Ishikawa (cell line): ENCODE data around the gene FOXJ2.

Experiments used
- CEBPB ChIP-seq: IDR thresholded peaks from 2 replicates; pipeline ENCODE4 v1.6.1; 2012
- CREB1 ChIP-seq: IDR thresholded peaks from 2 replicates; pipeline ENCODE4 v1.6.1; 2012; ENCODE audit warnings: low read depth
- EGR1 ChIP-seq: IDR thresholded peaks from 2 replicates; pipeline ENCODE4 v1.6.1; 2012
- EP300 ChIP-seq: IDR thresholded peaks from 2 replicates; pipeline ENCODE4 v1.6.1; 2012; ENCODE audit warnings: borderline replicate concordance
- FOXM1 ChIP-seq: IDR thresholded peaks from 2 replicates; pipeline ENCODE4 v1.6.1; 2012; ENCODE audit warnings: low read depth, borderline replicate concordance
- NFIC ChIP-seq: IDR thresholded peaks from 2 replicates; pipeline ENCODE4 v1.6.1; 2012
- RAD21 ChIP-seq: IDR thresholded peaks from 2 replicates; pipeline ENCODE4 v1.6.1; 2012; ENCODE audit warnings: low read depth
- TAF1 ChIP-seq: IDR thresholded peaks from 2 replicates; pipeline ENCODE4 v1.6.1; 2012; ENCODE audit warnings: low read depth, mild to moderate bottlenecking
- TCF12 ChIP-seq: IDR thresholded peaks from 2 replicates; pipeline ENCODE4 v1.6.1; 2012; ENCODE audit warnings: low read depth
- TEAD4 ChIP-seq: IDR thresholded peaks from 2 replicates; pipeline ENCODE4 v1.6.1; 2012
- YY1 ChIP-seq: IDR thresholded peaks from 2 replicates; pipeline ENCODE4 v1.6.1; 2012; ENCODE audit warnings: low read depth
- ZBTB7A ChIP-seq: IDR thresholded peaks from 2 replicates; pipeline ENCODE4 v1.6.1; 2012; ENCODE audit warnings: low read depth
- TF ChIP-seq, protein P1 (sequence below): IDR thresholded peaks from 2 replicates; pipeline ENCODE4 v1.6.1; 2012
- TF ChIP-seq, protein P2 (sequence below): IDR thresholded peaks from 2 replicates; pipeline ENCODE4 v1.6.1; 2012
- TF ChIP-seq, protein P3 (sequence below): IDR thresholded peaks from 2 replicates; pipeline ENCODE4 v1.6.1; 2012; ENCODE audit warnings: low read depth, mild to moderate bottlenecking

The FOXJ2 gene

DNA sequence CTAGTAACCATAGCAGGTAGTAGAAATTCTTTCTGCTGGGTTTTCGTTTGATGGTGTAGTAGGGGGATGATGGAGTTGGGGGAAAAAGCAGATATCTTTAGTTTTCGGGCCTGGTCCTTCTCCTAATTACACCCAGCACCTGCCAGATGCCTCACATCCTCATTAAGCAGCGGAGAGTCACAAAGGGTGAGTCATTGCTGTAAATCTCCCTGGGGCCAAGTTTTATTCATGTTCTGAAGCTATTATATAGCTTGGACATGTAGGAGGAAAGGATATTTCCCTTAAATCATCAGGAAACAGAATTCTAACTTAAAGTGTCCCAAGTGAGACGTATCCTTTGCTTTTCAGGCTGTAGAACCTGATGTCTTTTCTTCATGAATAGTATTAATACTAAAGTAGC lies 44.7 kb downstream of the FOXJ2 start:
- TF ChIP-seq YY1 (no peak), TAF1 (no peak), FOXM1 (no peak), RAD21 (no peak), TCF12 (no peak), CEBPB (no peak), NFIC (no peak), ZBTB7A (no peak)
- TF ChIP-seq, protein P1, sequence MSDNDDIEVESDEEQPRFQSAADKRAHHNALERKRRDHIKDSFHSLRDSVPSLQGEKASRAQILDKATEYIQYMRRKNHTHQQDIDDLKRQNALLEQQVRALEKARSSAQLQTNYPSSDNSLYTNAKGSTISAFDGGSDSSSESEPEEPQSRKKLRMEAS: no peak
- TF ChIP-seq, protein P2, sequence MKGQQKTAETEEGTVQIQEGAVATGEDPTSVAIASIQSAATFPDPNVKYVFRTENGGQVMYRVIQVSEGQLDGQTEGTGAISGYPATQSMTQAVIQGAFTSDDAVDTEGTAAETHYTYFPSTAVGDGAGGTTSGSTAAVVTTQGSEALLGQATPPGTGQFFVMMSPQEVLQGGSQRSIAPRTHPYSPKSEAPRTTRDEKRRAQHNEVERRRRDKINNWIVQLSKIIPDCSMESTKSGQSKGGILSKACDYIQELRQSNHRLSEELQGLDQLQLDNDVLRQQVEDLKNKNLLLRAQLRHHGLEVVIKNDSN: no peak
- TF ChIP-seq, protein P3, sequence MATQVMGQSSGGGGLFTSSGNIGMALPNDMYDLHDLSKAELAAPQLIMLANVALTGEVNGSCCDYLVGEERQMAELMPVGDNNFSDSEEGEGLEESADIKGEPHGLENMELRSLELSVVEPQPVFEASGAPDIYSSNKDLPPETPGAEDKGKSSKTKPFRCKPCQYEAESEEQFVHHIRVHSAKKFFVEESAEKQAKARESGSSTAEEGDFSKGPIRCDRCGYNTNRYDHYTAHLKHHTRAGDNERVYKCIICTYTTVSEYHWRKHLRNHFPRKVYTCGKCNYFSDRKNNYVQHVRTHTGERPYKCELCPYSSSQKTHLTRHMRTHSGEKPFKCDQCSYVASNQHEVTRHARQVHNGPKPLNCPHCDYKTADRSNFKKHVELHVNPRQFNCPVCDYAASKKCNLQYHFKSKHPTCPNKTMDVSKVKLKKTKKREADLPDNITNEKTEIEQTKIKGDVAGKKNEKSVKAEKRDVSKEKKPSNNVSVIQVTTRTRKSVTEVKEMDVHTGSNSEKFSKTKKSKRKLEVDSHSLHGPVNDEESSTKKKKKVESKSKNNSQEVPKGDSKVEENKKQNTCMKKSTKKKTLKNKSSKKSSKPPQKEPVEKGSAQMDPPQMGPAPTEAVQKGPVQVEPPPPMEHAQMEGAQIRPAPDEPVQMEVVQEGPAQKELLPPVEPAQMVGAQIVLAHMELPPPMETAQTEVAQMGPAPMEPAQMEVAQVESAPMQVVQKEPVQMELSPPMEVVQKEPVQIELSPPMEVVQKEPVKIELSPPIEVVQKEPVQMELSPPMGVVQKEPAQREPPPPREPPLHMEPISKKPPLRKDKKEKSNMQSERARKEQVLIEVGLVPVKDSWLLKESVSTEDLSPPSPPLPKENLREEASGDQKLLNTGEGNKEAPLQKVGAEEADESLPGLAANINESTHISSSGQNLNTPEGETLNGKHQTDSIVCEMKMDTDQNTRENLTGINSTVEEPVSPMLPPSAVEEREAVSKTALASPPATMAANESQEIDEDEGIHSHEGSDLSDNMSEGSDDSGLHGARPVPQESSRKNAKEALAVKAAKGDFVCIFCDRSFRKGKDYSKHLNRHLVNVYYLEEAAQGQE: no peak

GRCh38 chr12:8078398-8078797 lies 45.9 kb downstream of the FOXJ2 start:
- TF ChIP-seq EGR1 (no peak), EP300 (no peak), RAD21 (peak; percentile 67)

DNA sequence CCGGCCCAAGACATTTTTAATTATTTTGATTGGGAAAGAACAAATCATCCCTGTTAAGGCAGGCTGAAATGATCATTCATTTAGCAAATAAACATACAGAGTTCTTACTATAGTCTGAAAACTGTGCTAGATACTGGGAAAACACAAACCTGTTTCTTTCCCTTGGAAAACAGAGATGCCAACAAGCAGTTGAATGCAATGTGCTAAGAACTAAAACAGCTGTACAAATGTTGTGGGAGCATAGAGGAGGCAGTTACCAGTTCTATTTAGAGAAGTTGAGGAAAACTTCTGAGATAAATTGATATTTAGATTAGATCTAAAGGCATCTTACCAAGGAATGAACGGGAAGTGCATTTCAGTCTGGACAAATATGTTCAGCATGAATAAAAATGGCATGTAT lies 46.4 kb downstream of the FOXJ2 start:
- TF ChIP-seq NFIC: no peak
- no peak for TF ChIP-seq RAD21
- no peak for TF ChIP-seq TCF12
- no peak for TF ChIP-seq CEBPB
- TF ChIP-seq FOXM1: no peak
- no peak for TF ChIP-seq TAF1
- TF ChIP-seq ZBTB7A: no peak
- TF ChIP-seq, protein P2: no peak
- TF ChIP-seq, protein P1: no peak
- TF ChIP-seq, protein P3: no peak
- no peak for TF ChIP-seq CREB1
- no peak for TF ChIP-seq TEAD4

DNA sequence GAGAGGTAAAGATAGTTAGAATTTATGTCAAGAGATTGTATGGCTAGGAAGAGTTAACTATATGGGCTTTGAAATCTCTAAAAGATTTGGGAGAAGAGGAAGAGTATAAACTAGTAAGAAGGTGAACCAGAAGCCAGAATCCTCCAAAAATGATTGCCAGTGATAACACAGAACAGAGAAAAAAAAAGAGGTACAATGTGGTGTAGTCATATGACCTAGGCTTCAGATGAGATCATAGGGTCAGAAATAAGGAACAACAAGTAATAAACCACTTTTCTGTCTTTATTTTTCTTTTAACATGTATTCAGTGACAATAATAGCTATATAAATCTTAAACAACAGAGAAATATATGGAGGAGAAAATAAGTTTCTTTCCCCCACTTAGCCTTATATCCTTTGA lies 47.6 kb downstream of the FOXJ2 start:
- TF ChIP-seq TAF1: no peak
- TF ChIP-seq ZBTB7A: no peak
- no peak for TF ChIP-seq CREB1
- no peak for TF ChIP-seq YY1
- no peak for TF ChIP-seq EGR1
- TF ChIP-seq NFIC: no peak
- no peak for TF ChIP-seq CEBPB
- no peak for TF ChIP-seq TEAD4
- no peak for TF ChIP-seq TCF12
- TF ChIP-seq, protein P2: no peak
- no peak for TF ChIP-seq FOXM1
- TF ChIP-seq, protein P1: no peak

DNA sequence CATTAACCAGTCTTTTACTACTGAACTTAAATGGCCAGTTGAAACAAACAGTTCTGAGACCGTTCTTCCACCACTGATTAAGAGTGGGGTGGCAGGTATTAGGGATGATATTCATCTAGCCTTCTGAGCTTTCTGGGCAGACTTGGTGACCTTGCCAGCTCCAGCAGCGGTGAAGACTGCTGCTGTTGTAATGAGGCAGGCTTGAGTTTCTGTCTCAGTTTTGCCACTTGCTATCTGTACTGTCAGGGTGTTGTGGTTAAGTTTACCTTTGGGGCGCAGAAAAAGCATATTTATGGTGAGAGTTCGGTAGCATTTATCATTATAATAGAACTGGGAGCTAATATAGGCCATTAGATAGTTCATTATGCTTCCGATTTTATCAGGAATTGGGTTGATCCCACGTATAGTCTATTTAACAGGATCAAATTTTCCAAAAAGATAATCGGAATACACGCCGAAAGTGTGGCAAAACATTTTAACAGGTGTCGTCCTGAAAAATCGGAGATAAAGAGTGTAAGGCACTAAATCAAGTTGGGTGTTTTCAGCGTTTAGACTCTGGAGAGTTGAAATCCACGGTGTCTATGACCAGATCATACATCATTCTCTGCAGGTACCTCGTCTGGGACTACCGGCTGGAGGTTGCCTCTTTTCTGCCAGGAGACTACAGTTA lies 48.9 kb downstream of the FOXJ2 start:
- TF ChIP-seq TEAD4 (no peak), CEBPB (no peak), YY1 (no peak), RAD21 (no peak), CREB1 (no peak), NFIC (no peak), TAF1 (no peak), EGR1 (no peak), FOXM1 (no peak), ZBTB7A (no peak), EP300 (no peak), TCF12 (no peak)
- TF ChIP-seq, protein P3: no peak; the same call in 1 of the 2 replicates
- TF ChIP-seq, protein P1: no peak
- TF ChIP-seq, protein P2: no peak
